Stimulated activated CD4-positive, alpha-beta T cell treated with anti-CD3 and anti-CD28 coated beads, Interleukin-12 subunit alpha, Interleukin-12 subunit beta, amount 100 ng/mL, for 4 hours (primary cell): ENCODE data around the gene C5.

Experiments
- DNase-seq: peaks from one replicate; pipeline ENCODE4 v3.0.0-alpha.2; 2020

C5 gene

DNA sequence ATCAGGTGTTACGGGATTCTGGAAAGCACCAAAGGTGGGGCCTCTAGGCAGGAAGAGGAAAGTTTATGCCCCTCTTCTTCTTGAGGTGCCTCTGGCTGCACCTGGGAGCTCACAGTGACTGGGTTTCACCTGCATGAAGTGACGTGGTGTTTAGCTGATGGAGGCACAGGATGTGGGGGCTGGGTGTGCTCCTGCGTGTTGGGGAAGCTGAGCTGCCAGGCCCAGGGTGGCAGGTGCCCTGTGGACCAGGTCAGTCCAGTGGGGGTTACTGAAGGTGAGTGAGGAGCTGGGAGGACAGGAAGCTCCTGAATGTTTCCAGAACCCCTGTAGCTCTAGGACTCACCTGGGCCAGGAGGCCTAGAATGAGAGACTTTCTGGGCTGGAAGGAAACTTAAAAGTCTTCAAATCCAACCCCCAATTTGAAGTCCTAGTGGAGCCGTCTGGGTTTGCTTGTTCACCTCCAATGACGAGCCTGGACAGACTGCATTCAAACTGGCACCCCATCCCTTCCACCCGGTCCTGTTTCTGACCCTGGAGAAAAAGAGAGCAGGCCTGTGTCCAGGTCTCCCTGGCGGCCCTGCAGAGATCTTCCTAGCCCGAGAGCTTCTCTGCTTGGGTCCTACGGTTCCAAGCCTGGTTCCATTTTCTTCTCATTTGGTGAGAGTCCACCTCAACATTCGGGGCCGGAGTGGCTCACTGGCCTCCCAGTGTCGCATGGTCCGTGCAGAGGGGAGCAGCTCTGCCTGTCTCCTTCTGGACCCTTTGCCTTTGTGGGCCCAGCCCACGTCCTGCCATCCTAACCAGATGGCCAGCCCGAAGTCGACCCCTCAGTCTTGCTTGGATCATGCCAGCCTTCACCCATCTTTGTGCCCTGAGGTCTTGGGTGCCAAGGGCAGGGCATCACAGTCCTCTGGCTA is 145.8 kb downstream of the C5 start:
- DNase-seq = no peak

- DNase-seq = no peak
Observed at GRCh38 chr9:120902569-120903535, 147.2 kb downstream of the C5 start.
